Testis (tissue), 3 donors: Measurements from ENCODE around the gene CARM1. TPM values are rescaled to one million over a fixed set of nuclear protein-coding genes. Genes with fewer than 3 reads are reported as not detected.
"Not testable (repeated sequence)": the region's sequence is repeated elsewhere in the genome, so short reads cannot be mapped to it uniquely, and the experiment has no call there.

Source experiments
- DNase-seq: peaks from one replicate; pipeline ENCODE4 v3.0.0-alpha.2; 2019
- H3K27ac ChIP-seq, 2 donors: fragments of 200-600 bp; sonication (generic); one replicate each; pipeline ENCODE4 v1.5.1; 2019
- H3K27me3 ChIP-seq: fragments of 200-600 bp; sonication (generic); one replicate; pipeline ENCODE4 v1.5.1; 2019
- H3K36me3 ChIP-seq: fragments of 200-600 bp; sonication (generic); one replicate; pipeline ENCODE4 v1.5.1; 2017; ENCODE audit warnings: low read depth; ENCODE audit errors: missing control alignments
- H3K4me1 ChIP-seq: fragments of 200-600 bp; sonication (generic); one replicate; pipeline ENCODE4 v1.5.1; 2019
- H3K4me3 ChIP-seq, 2 donors: fragments of 200-600 bp; sonication (generic); one replicate each; pipeline ENCODE4 v1.5.1; 2017 to 2019
- H3K9me3 ChIP-seq: fragments of 200-600 bp; sonication (generic); one replicate; pipeline ENCODE4 v1.5.1; 2017
- CTCF ChIP-seq, 3 experiments: fragments of 450-650 bp in 2 of 3; fragments of 200-600 bp in 1 of 3; sonication (generic) in 1 of 3; IDR thresholded peaks; one replicate each; pipeline ENCODE4 v1.5.1; 2016 to 2019; ENCODE audit warnings: antibody characterized with exemption in 3 of 3, mild to moderate bottlenecking in 2 of 3, moderate library complexity in 1 of 3
- POLR2A ChIP-seq: fragments of 450-650 bp; IDR thresholded peaks from one replicate; pipeline ENCODE4 v1.6.1; 2017; ENCODE audit warnings: antibody characterized with exemption, mild to moderate bottlenecking, moderate library complexity
- WGBS, 2 donors: methylation state at CpG; one replicate each; pipeline ENCODE4 v1.1.5; 2018; 5-methylcytosine and 5-hydroxymethylcytosine counted together
- intact Hi-C: fragments of 100-400 bp; cut with DNase I; formaldehyde crosslinking; loops from one replicate; pipeline ENCODE4 v1.15.1; 2023; ENCODE audit warnings: low total_unique reads
- polyA plus RNA-seq: library from polyadenylated mRNA; stranded (reverse); fragments of 350-450 nt; fragmentation: Illumina TruSeq; extraction: RNeasy Lipid Tissue Mini Kit (QIAGEN cat#74804); gene quantifications from one replicate; pipeline ENCODE4 v1.2.3, GENCODE V29; 2014; ENCODE audit warnings: low read depth, low replicate concordance; ENCODE audit not compliant: insufficient read depth
- total RNA-seq, 2 donors: library from RNA; depleted of rRNA; stranded (reverse); fragments of >200 nt; gene quantifications; one replicate each; pipeline ENCODE4 v1.2.3, GENCODE V29; 2016

Gene CARM1
- total and polyA plus RNA-seq, 3 donors from 2014 or later: 79.5 to 110 (median 82.4) TPM

- DNase-seq: no peak
- intact Hi-C loops: no loop called here
- Histone ChIP-seq H3K4me3 (no peak overlapping the region), H3K9me3 (no peaks in the 10 kb centered on the region), H3K36me3 (no peaks in the 10 kb centered on the region), H3K4me1 (no peaks in the 10 kb centered on the region), H3K27me3 (no peaks in the 10 kb centered on the region), H3K27ac (no peak overlapping the region)
- WGBS, 2 donors: 84 to 89% methylated on average over 5 to 6 of the region's 6 CpGs
- TF ChIP-seq CTCF (IDR thresholded peaks at IDR 0.05) (no peak), POLR2A (no peak)
These were observed 75.8 kb downstream of the CARM1 start for GRCh38 chr19:10946958-10947657.

- DNase-seq: no peak
- Histone ChIP-seq H3K4me1 (no peaks in the 10 kb centered on the region), H3K9me3 (no peaks in the 10 kb centered on the region), H3K27ac (no peak overlapping the region), H3K4me3 (no peak overlapping the region), H3K27me3 (no peaks in the 10 kb centered on the region), H3K36me3 (no peaks in the 10 kb centered on the region)
- TF ChIP-seq POLR2A: no peak
- TF ChIP-seq CTCF (IDR thresholded peaks at IDR 0.05): no peak
- 91 to 98% methylated on average over 6 of the region's 6 CpGs for WGBS, 2 donors
- intact Hi-C loops: no loop called here
These were observed 81.5 kb downstream of the CARM1 start for GRCh38 chr19:10952809-10953208.

- intact Hi-C loops, H3K9me3 ChIP-seq, H3K36me3 ChIP-seq, H3K4me1 ChIP-seq, DNase-seq, H3K27me3 ChIP-seq: not testable (repeated sequence)
- 71 to 78% methylated on average over 19 of the region's 19 CpGs for WGBS, 2 donors
- Histone ChIP-seq H3K27ac (peak overlapping the region in 1 of 2 donors; percentile 94), H3K4me3 (peak overlapping the region; percentile 77 to 91)
These were observed 88.1 kb downstream of the CARM1 start for GRCh38 chr19:10959277-10959968.

- H3K4me3 ChIP-seq: peak within 1 kb of the TSS; percentile 81 to 91
- H3K9me3 ChIP-seq: no peaks in the 10 kb centered on the region
- no peaks in the 10 kb centered on the region for H3K27me3 ChIP-seq
- DNase-seq: peak; percentile 96
- intact Hi-C loops: no loop called here
- H3K27ac ChIP-seq: peak within 1 kb of the TSS; percentile 70 to 94
- TF ChIP-seq POLR2A: peak; percentile 89
- TF ChIP-seq CTCF (IDR thresholded peaks at IDR 0.05): peak in 1 of 3 experiments; percentile 3
- H3K4me1 ChIP-seq: no peaks in the 10 kb centered on the region
- WGBS, 2 donors: 0 to 8% methylated on average over 3 to 81 of the region's 100 CpGs
- no peaks in the 10 kb centered on the region for H3K36me3 ChIP-seq
These were observed 89.1 kb downstream of the CARM1 start, which contains the start of gene SMARCA4 for GRCh38 chr19:10960314-10961072. SMARCA4 (plus strand) TSS chr19:10961030; CDS start chr19:10984152, 23,122 bp downstream.
